B cell (primary cell): ENCODE results near the gene ITPK1. TPM values are rescaled to one million over a fixed set of nuclear protein-coding genes. Genes with fewer than 3 reads are reported as not detected.

Experiments used
- ATAC-seq: fragments of 200-7000 bp; cut with Tn5 transposase; one replicate; pipeline ENCODE4 v1.10.0; 2021; ENCODE audit warnings: low read depth, mild to moderate bottlenecking, moderate number of reproducible peaks, moderate library complexity
- CTCF ChIA-PET: fragments of 350-600 bp; sonication (Branson Sonifier 250); formaldehyde crosslinking; loops from one replicate; lab custom pipeline; 2021; ENCODE audit warnings: antibody characterized with exemption, inconsistent platforms; lab: Charles Lee
- POLR2A ChIA-PET: fragments of 350-600 bp; sonication (Branson Sonifier 250); formaldehyde crosslinking; loops from one replicate; lab custom pipeline; 2021; ENCODE audit warnings: antibody characterized with exemption; lab: Charles Lee
- DNase-seq: peaks from one replicate; pipeline ENCODE4 v3.0.0; 2013
- H2AFZ ChIP-seq: 2 replicates; pipeline ENCODE4 v1.6.1; 2012; ENCODE audit warnings: mild to moderate bottlenecking, low read depth, low read length; ENCODE audit not compliant: insufficient read depth, poor library complexity, severe bottlenecking
- H3K27ac ChIP-seq, 2 donors: 1 replicate in 1 of 2; 2 replicates in 1 of 2; pipeline ENCODE4 v1.5.1; 2012 to 2013; ENCODE audit warnings: low read length in 2 of 2, mild to moderate bottlenecking in 2 of 2, moderate library complexity in 1 of 2
- H3K27me3 ChIP-seq, 4 experiments: fragments of 200-600 bp in 1 of 4; sonication (generic) in 1 of 4; replicated peaks in 1 of 4; 1 replicate in 2 of 4; 2 replicates in 2 of 4; pipeline versions ENCODE4 v1.6.1 to v1.7.0; 2013 to 2016; ENCODE audit warnings: low read length in 3 of 4, mild to moderate bottlenecking in 2 of 4, mixed read lengths in 1 of 4, moderate library complexity in 1 of 4; ENCODE audit not compliant: insufficient read depth in 4 of 4, control insufficient read depth in 3 of 4; ENCODE audit errors: control extremely low read depth in 1 of 4
- H3K36me3 ChIP-seq, 2 experiments: replicated peaks in 1 of 2; 1 replicate in 1 of 2; 2 replicates in 1 of 2; pipeline versions ENCODE4 v1.6.1 to v1.7.1; 2013; ENCODE audit warnings: low read length in 1 of 2; ENCODE audit not compliant: insufficient read depth in 2 of 2, control insufficient read depth in 1 of 2; ENCODE audit errors: control extremely low read depth in 1 of 2, extremely low read depth in 1 of 2
- H3K4me1 ChIP-seq, 2 donors: fragments of 200-600 bp in 1 of 2; sonication (generic) in 1 of 2; 1 replicate in 1 of 2; 2 replicates in 1 of 2; pipeline versions ENCODE4 v1.5.1 to v1.6.1; 2013 to 2017; ENCODE audit warnings: low read length in 2 of 2; ENCODE audit not compliant: control insufficient read depth in 2 of 2, insufficient read depth in 2 of 2
- H3K4me2 ChIP-seq: replicated peaks from 2 replicates; pipeline ENCODE3; 2012; ENCODE audit warnings: mild to moderate bottlenecking, low read depth, low read length; ENCODE audit not compliant: poor library complexity, severe bottlenecking
- H3K4me3 ChIP-seq, 5 experiments: fragments of 200-600 bp in 1 of 5; sonication (generic) in 1 of 5; 1 replicate in 3 of 5; 2 replicates in 2 of 5; pipeline versions ENCODE4 v1.5.1 to v1.7.0; 2011 to 2016; ENCODE audit warnings: low read length in 4 of 5, mild to moderate bottlenecking in 4 of 5, low read depth in 2 of 5, control low read depth in 1 of 5, moderate library complexity in 1 of 5; ENCODE audit not compliant: insufficient read depth in 1 of 5; ENCODE audit errors: control extremely low read depth in 1 of 5, extremely low read depth in 1 of 5
- H3K79me2 ChIP-seq: fragments of 200-600 bp; sonication (generic); one replicate; pipeline ENCODE4 v1.6.0; 2016; ENCODE audit warnings: low read length; ENCODE audit not compliant: control insufficient read depth, insufficient read depth
- H3K9ac ChIP-seq: fragments of 200-600 bp; sonication (generic); 2 replicates; pipeline ENCODE4 v1.6.1; 2017; ENCODE audit warnings: mild to moderate bottlenecking, low read length, moderate library complexity
- H3K9me3 ChIP-seq, 3 donors: one replicate each; pipeline versions ENCODE4 v1.6.1 to v1.7.1; 2013; ENCODE audit warnings: low read length in 2 of 3; ENCODE audit not compliant: control insufficient read depth in 2 of 3, insufficient read depth in 1 of 3; ENCODE audit errors: control extremely low read depth in 1 of 3
- H4K20me1 ChIP-seq: 2 replicates; pipeline ENCODE4 v1.6.0; 2012; ENCODE audit warnings: mild to moderate bottlenecking, low read length; ENCODE audit not compliant: insufficient read depth, control insufficient read depth, poor library complexity, severe bottlenecking
- H3K27ac Mint-ChIP-seq: one replicate; pipeline ENCODE4 v1.8.0; 2021; ENCODE audit warnings: mixed read lengths
- H3K27me3 Mint-ChIP-seq: one replicate; pipeline ENCODE4 v1.8.0; 2021; ENCODE audit warnings: mixed read lengths
- H3K4me1 Mint-ChIP-seq: one replicate; pipeline ENCODE4 v1.8.0; 2021; ENCODE audit warnings: mixed read lengths
- H3K4me3 Mint-ChIP-seq: one replicate; pipeline ENCODE4 v1.8.0; 2021; ENCODE audit warnings: mixed read lengths
- H3K9me3 Mint-ChIP-seq: one replicate; pipeline ENCODE4 v1.8.0; 2022; ENCODE audit warnings: mixed read lengths; ENCODE audit not compliant: insufficient read depth
- CTCF ChIP-seq: fragments of 200-600 bp; IDR thresholded peaks from one replicate; pipeline ENCODE4 v1.8.0; 2022; ENCODE audit warnings: antibody characterized with exemption, mild to moderate bottlenecking
- EZH2 ChIP-seq: IDR thresholded peaks from 2 replicates; pipeline ENCODE4 v1.6.1; 2012; ENCODE audit warnings: borderline replicate concordance, low read depth, mild to moderate bottlenecking, moderate library complexity, low read length; ENCODE audit not compliant: insufficient read depth, poor library complexity, severe bottlenecking
- WGBS: methylation state at CpG from one replicate; pipeline ENCODE4 v1.1.5; 2013; ENCODE audit warnings: missing lambda C conversion rate; ENCODE audit not compliant: insufficient coverage; 5-methylcytosine and 5-hydroxymethylcytosine counted together
- intact Hi-C: fragments of 100-400 bp; cut with micrococcal nuclease; formaldehyde crosslinking; loops from one replicate; pipeline ENCODE4 v1.10.0; 2022
- polyA plus RNA-seq: library from polyadenylated mRNA; depleted of rRNA; stranded (reverse); fragments of >200 nt; gene quantifications from 2 replicates; pipeline ENCODE4 v1.2.3, GENCODE V29; 2012
- total RNA-seq, 2 donors: library from RNA; stranded (reverse); fragments of 120-200 nt in 1 of 2; gene quantifications; 1 replicate in 1 of 2; 2 replicates in 1 of 2; pipeline versions ENCODE4 v1.2.3 to v1.2.4, GENCODE V29; 2013 to 2022

ITPK1 gene
- total and polyA plus RNA-seq, 2 donors (not counting 1 experiment from before 2014, with no cell fraction given), result 46.0 to 46.9 TPM

- H3K4me3 ChIP-seq, result no peak overlapping the region
- 94% methylated on average over 5 of the region's 5 CpGs for WGBS
- peaks cover 21% of the 10 kb centered on the region for H3K79me2 ChIP-seq
- no peaks in the 10 kb centered on the region for H4K20me1 ChIP-seq
- no peak overlapping the region for H3K4me3 Mint-ChIP-seq
- no peaks in the 10 kb centered on the region for H3K27me3 Mint-ChIP-seq
- TF ChIP-seq CTCF (no peak), EZH2 (no peak)
- no peak overlapping the region for H2AFZ ChIP-seq
- H3K9me3 Mint-ChIP-seq, result no peaks in the 10 kb centered on the region
- no peak overlapping the region for H3K9ac ChIP-seq
- H3K27me3 ChIP-seq, result no peaks in the 10 kb centered on the region
- ATAC-seq, result no peak
- H3K27ac ChIP-seq, result no peak overlapping the region
- peaks cover 0 to 19% of the 10 kb centered on the region in 2 experiments for H3K36me3 ChIP-seq
- ChIA-PET POLR2A (no interaction called here), CTCF (no interaction called here)
- intact Hi-C loops, result no loop called here
- no peaks in the 10 kb centered on the region for H3K9me3 ChIP-seq
- no peak overlapping the region for H3K4me2 ChIP-seq
- H3K4me1 ChIP-seq, result peaks cover 17 to 23% of the 10 kb centered on the region in 2 donors
- no peak overlapping the region for H3K27ac Mint-ChIP-seq
- DNase-seq, result no peak
- peaks cover 24% of the 10 kb centered on the region for H3K4me1 Mint-ChIP-seq
Measured at GRCh38 chr14:93002851-93003298, 112.8 kb downstream of the ITPK1 start.

- no peak overlapping the region for H3K27ac Mint-ChIP-seq
- CTCF ChIA-PET, result no interaction called here
Measured at GRCh38 chr14:93002049-93002448, 113.7 kb downstream of the ITPK1 start.

More at GRCh38 chr14:93002049-93002448, 113.7 kb downstream of the ITPK1 start:
- WGBS, result 96% methylated on average over 6 of the region's 6 CpGs
- Mint-ChIP-seq H3K27me3 (no peaks in the 10 kb centered on the region), H3K4me3 (no peak overlapping the region), H3K4me1 (peaks cover 17% of the 10 kb centered on the region), H3K9me3 (no peaks in the 10 kb centered on the region)
- H3K27ac ChIP-seq, result no peak overlapping the region
- DNase-seq (no peak), ATAC-seq (no peak)
- H2AFZ ChIP-seq, result no peak overlapping the region
- no peaks in the 10 kb centered on the region for H3K27me3 ChIP-seq
- no peak overlapping the region for H3K4me2 ChIP-seq
- H3K4me1 ChIP-seq, result peaks cover 10 to 15% of the 10 kb centered on the region in 2 donors
- no peaks in the 10 kb centered on the region for H3K9me3 ChIP-seq
- H3K9ac ChIP-seq, result no peak overlapping the region
- H4K20me1 ChIP-seq, result no peaks in the 10 kb centered on the region
- no peak overlapping the region for H3K4me3 ChIP-seq
- intact Hi-C loops, result no loop called here
- TF ChIP-seq CTCF, result no peak
- no peak for TF ChIP-seq EZH2
- peaks cover 21% of the 10 kb centered on the region for H3K79me2 ChIP-seq
- POLR2A ChIA-PET, result no interaction called here
- H3K36me3 ChIP-seq, result peaks cover 0 to 27% of the 10 kb centered on the region in 2 experiments
